ENCODE measurements around the gene PMAIP1. TPM values are rescaled to one million over a fixed set of nuclear protein-coding genes. Genes with fewer than 3 reads are reported as not detected.

Gene PMAIP1
- total and polyA plus RNA-seq, 11 donors = 0.15 to 1.8 (median 0.37) TPM; not detected in 2

DNA sequence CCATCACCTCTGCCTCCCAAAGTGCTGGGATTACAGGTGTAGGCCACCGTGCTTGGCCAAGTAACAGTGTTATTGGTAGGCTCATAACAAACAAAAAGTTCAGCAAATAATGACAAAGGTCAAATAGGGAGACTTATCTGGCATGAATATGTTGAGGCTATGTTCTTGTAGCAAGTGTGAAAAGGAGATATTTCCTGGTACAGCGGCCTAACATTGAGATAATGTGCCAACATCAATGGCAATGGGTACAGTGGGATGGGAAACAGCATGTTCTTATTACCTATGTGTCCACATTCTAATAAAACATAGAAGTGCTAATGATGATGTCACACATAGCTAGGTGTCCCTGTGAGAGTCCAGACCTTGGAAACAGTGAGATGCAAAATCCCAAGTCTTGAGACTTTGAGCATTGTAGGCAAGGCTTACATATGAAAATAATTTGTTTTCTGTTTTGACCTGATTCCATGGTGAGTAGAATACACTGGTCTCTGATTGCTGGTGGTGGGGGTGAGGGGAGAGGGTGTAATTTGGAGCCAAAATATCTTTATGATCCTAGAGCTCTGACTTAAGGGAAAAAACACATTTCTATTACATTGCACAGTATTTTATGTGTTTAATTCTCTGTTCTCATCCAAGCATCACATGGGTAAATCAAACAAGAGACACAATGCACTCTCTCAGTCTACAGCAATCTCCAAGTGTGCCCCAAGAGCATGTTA, 33.1 kb upstream of the PMAIP1 start:
- intact Hi-C loops (cut with DNase I) = no loop called here
- no peaks in the 10 kb centered on the region for H3K36me3 ChIP-seq
- H3K4me3 ChIP-seq = no peak overlapping the region
- no peak for TF ChIP-seq POLR2A (IDR thresholded peaks at IDR 0.05)
- TF ChIP-seq, protein P1, sequence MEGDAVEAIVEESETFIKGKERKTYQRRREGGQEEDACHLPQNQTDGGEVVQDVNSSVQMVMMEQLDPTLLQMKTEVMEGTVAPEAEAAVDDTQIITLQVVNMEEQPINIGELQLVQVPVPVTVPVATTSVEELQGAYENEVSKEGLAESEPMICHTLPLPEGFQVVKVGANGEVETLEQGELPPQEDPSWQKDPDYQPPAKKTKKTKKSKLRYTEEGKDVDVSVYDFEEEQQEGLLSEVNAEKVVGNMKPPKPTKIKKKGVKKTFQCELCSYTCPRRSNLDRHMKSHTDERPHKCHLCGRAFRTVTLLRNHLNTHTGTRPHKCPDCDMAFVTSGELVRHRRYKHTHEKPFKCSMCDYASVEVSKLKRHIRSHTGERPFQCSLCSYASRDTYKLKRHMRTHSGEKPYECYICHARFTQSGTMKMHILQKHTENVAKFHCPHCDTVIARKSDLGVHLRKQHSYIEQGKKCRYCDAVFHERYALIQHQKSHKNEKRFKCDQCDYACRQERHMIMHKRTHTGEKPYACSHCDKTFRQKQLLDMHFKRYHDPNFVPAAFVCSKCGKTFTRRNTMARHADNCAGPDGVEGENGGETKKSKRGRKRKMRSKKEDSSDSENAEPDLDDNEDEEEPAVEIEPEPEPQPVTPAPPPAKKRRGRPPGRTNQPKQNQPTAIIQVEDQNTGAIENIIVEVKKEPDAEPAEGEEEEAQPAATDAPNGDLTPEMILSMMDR (IDR thresholded peaks at IDR 0.05) = no peak
- no peak overlapping the region for H3K27ac ChIP-seq
- 81 to 88% (median 83%) methylated on average over 2 of the region's 2 CpGs for WGBS, 4 donors
- DNase-seq (no peak), ATAC-seq (no peak)
- H3K4me1 ChIP-seq = no peaks in the 10 kb centered on the region
- H3K27me3 ChIP-seq = peaks cover 0 to 23% (median 0%) of the 10 kb centered on the region in 9 donors
- H3K9me3 ChIP-seq = no peaks in the 10 kb centered on the region

DNA sequence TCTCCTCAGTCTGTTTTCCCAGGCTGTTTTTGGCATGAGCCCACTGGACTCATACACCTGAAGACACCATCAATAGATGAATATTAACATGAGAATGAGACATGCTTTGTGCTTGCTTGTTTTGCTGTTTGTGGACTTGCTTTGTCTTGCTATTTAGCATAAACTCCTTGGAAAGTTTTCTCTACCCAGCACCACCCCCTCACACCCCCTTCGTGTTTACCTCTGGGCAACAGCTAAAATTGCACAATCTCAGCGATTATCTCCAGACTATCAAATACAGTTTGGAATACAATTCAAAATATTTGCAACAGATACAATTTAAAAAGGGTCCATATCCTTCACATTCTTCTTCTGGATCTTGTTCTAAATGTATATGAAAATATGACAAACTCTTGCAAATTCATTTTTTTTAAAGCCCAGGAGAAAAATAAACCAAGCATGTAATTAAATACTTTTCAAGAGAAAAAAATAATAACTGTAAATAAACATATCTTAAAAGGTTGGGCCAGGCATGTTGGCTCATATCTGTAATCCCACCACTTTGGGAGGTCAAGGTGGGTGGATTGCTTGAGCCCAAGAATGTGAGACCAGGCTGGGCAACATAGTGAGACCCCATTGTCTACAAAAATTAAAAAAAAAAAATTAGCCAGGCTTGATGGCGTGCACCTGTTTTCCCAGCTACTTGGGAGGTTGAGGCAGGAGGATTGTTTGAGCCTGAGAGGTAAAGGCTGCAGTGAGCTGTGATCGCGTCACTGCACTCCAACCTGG, 32.3 kb upstream of the PMAIP1 start:
- H3K27ac ChIP-seq = no peak overlapping the region
- no peaks in the 10 kb centered on the region for H3K9me3 ChIP-seq
- peaks cover 0 to 19% (median 0%) of the 10 kb centered on the region in 9 donors for H3K27me3 ChIP-seq
- DNase-seq (no peak), ATAC-seq (no peak)
- WGBS, 4 donors = 66 to 75% (median 69%) methylated on average over 5 of the region's 5 CpGs
- H3K4me3 ChIP-seq = no peak overlapping the region
- TF ChIP-seq, protein P1 (IDR thresholded peaks at IDR 0.05) = no peak
- no peak for TF ChIP-seq POLR2A (IDR thresholded peaks at IDR 0.05)
- no peaks in the 10 kb centered on the region for H3K4me1 ChIP-seq
- H3K36me3 ChIP-seq = no peaks in the 10 kb centered on the region
- intact Hi-C loops (cut with DNase I) = no loop called here

DNA sequence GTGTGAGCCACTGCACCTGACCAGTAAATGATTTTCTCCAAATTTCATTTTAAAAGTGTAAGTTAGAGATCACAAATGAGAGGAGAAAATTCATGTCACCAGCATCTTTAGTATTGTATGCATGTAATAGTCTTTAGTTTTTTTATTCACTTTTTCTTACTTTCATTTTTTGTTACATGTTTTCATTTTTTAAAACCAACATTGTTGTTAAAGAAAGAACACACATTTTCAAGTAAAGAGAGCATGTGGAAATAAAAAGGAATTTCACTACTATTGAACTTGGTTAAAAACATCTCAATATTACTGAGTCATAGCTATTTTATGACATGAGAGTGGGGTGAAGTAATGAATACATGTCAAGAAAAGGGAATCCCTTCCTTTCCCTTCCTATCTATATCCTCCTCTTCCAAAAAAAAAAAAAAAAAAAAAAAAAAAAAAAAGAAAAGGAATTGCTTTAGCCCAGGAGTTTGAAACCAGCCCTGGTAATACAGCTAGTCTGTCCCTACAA, 29.1 kb upstream of the PMAIP1 start:
- DNase-seq (no peak), ATAC-seq (no peak)
- Histone ChIP-seq H3K4me1 (peaks cover 0 to 9% (median 0%) of the 10 kb centered on the region in 12 donors), H3K36me3 (no peaks in the 10 kb centered on the region), H3K27me3 (no peaks in the 10 kb centered on the region), H3K9me3 (no peaks in the 10 kb centered on the region), H3K27ac (no peak overlapping the region), H3K4me3 (no peak overlapping the region)
- TF ChIP-seq, protein P1 (IDR thresholded peaks at IDR 0.05) = no peak
- no peak for TF ChIP-seq POLR2A (IDR thresholded peaks at IDR 0.05)
- intact Hi-C loops (cut with DNase I) = no loop called here

DNA sequence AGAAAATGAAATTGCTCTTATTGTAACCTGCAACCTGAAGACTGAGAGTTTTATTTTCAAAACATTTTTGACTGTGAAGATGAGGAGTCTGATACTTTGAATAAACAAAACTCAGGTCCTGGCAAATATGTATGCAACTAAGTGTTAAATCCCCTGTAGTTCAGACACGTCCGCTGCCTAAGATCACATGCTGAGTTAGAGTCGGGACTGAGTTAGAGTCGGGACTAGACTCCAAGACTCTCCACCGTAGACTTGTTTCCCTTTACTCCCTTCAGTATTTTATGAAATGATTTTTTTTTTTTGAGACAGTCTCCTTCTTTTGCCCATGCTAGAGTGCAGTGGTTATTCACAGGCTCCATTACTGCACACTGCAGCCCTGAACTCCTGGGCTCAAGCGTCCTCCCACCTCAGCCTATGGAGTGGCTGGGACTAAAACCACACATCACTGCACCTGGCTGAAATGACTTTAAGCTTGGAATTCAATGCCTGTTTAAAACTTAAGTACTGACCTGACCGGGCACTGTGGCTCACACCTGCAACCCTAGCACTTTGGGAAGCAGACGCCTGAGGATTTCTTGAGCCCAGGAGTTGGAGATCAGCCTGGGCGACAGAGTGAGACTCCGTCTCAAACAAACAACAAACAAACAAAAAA, 28.0 kb upstream of the PMAIP1 start:
- WGBS, 4 donors = 69 to 79% (median 73%) methylated on average over 10 of the region's 10 CpGs
- intact Hi-C loops (cut with DNase I) = no loop called here
- H3K9me3 ChIP-seq = no peaks in the 10 kb centered on the region
- DNase-seq (no peak), ATAC-seq (no peak)
- H3K4me3 ChIP-seq = no peak overlapping the region
- peaks cover 0 to 19% (median 0%) of the 10 kb centered on the region in 12 donors for H3K4me1 ChIP-seq
- no peak overlapping the region for H3K27ac ChIP-seq
- TF ChIP-seq, protein P1 (IDR thresholded peaks at IDR 0.05) = no peak
- TF ChIP-seq POLR2A (IDR thresholded peaks at IDR 0.05) = no peak
- no peaks in the 10 kb centered on the region for H3K27me3 ChIP-seq
- no peaks in the 10 kb centered on the region for H3K36me3 ChIP-seq

Measured in heart left ventricle (tissue), 16 donors.